Activated CD8-positive, alpha-beta memory T cell treated with anti-CD3 and anti-CD28 coated beads, Interleukin-2, amount 50 U/mL, for 24 hours (primary cell): ENCODE data around the gene HINT2.

ENCODE experiments used
- DNase-seq: peaks from one replicate; pipeline ENCODE4 v3.0.0-alpha.2; 2020; ENCODE audit errors: extremely low read depth

Gene HINT2

DNA sequence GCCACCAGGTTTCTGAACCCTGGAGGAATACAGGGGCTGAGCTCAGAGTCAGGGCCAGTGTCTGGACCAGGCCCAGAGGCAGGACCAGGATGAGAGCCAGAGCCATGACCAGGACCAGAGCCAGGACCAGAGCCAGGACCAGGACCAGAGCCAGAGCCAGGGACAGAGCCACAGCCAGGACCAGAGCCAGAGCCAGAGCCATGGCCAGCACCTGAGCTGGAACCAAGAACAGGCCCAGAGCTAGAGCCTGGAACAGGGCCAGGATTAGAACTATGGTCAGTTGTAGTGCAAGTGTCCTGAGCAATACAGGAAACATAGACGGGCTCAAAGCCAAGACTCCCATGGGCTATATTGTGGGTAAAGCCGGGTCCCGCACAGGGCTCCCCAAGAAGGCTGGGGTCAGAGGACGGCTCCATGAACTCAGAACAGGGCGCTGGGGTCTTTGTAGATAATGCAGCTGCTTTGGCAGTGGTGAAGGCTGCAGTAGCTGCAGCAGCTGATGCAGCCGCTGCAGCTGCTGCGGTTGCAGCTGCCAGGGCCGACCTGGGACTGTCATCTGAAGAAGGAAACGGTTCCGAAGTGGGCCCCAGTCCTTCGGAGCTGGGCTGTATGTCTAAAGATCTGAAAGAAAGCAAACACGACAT is 3.3 kb downstream of the HINT2 start:
- no peak for DNase-seq

DNA sequence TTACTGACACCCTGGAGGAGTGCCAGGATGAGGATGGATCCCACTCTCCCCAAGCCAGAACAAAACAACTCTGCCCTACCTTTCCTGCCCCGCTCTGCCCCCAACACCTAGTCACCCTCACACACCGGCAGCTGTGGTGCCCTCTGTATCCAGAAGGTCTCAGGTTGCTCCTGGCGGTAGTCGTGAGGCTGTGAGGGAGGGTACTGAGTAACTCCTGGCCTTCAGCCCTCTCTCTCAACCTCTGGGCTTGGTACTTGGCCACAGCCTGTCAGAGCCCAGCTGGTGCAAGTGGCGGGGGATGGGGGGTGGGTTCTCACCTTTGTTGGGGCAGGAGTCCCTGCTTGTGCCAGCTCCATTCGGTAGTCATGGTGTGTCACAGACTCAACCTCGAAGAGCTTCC is 4.7 kb downstream of the HINT2 start:
- DNase-seq, result no peak

DNA sequence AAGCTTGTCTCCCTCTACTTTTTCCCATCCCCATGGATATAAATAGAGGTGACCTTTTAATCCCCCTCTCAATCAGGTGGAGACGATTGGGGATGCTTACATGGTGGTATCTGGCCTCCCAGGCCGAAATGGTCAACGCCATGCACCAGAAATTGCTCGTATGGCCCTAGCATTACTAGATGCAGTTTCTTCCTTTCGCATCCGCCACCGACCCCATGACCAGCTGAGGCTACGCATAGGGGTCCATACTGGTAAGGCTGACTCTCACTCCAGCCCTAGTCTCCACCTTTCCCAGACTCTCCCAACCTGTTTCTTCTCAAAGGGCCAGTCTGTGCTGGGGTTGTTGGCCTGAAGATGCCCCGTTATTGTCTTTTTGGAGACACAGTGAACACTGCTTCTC is 6.4 kb downstream of the HINT2 start:
- DNase-seq, result no peak

- DNase-seq, result no peak
Observed at GRCh38 chr9:35806101-35806500, 8.7 kb downstream of the HINT2 start.

DNA sequence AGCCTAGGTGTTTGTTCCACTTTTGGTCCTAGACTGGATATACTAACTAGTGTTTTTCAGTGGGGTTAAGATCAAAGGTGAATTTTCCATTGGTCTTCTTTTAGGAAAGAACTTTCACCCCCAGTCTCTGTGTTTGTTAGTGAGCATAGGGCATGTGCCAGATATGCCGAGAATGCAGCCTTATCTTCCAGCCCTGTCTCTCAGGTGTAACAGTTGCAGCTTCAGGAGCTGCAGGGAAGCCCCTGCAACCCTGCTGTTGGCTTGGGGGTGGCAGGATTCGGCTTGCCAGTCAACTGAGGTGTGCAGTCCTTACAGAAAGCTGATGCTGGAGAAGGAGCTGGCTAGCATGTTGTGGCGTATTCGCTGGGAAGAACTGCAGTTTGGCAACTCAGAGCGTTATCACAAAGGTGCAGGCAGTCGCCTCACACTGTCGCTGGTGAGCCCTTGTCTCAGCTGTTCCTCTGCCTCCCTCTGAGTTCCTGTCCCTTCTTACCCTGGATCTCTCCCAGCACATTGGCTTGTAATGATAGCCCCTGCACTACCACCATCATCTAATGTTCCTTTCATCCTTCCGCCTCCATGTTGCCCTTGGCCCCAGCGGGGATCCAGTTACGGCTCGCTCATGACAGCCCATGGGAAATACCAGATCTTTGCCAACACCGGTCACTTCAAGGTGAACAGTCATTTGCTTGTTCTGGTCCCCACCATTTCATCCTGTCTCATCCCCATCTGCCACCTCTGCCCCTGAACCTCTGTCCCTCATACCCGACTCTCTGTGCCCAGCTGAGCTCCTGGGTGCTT is 13.3 kb downstream of the HINT2 start:
- no peak for DNase-seq

DNA sequence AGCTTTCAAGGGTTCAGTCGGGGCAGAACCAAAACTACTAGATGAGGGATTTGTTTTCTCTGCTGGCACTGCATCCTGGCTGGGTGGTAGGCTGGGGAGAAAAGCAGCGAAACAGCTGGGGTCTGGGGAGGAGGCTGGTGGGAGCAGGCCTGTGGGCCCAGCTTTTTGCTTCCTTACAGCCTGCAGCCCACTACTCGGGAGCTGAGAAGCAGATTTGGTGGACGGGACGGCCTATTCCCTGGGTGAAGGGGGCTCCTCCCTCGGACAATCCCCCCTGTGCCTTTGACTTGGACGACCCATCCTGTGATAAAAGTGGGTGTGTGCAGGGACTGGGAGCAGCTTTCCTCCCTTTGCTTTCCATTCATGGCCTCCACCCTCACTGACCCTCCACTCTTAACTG is 14.3 kb downstream of the HINT2 start:
- no peak for DNase-seq

DNA sequence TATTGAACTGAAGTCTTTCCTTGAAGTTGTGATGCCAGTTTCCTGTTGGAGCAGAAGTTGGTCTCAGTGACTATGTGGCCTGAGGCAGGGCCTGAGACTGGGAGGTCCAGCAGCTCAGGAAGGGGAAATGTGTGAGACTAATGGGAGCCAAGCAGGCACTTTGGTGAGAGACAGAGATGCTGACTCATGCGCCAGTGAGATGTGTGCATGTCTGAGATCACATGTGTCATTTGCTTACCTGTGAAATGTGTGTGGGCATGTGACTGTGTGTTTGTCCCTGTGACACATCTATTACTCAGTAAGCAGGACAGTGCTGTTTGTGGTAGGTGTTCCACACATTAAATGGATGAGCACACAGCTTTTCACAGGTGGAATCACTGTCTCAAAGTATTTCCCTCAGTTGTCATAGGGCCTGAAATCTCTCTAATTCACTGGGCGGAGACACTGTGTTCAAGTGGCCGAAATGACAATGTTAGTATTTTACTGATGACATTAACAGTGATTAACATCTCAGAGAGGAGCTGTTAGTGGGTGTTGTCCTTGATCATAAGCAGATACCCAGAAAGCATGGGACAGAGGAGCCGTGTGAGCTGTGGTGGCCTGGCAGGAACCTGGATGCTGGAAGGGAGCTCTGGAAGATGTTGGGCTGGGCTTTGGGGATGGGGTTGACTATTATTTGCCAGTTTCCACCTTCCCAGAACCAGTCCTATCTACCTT is 16.0 kb downstream of the HINT2 start:
- no peak for DNase-seq

- no peak for DNase-seq
Observed at GRCh38 chr9:35797311-35798109, 17.3 kb downstream of the HINT2 start.

DNA sequence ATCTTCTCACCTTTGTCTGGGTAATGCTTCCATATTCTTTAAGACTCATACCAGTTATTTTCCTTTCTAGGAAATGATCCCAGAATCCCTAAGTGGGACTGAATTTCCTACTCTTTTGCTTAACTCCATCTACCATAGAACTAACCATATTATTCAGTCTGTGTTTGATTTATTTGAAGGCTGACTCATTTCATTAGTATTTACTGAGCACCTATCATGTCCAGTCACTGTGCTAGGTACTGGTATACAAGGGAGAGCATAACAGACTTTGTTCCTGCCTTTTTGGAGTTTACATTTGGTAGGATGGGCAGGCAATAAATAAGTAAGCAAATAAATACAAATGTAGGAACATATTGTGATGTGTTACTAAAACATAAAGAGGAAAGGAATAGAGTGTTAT is 19.1 kb downstream of the HINT2 start:
- no peak for DNase-seq

DNA sequence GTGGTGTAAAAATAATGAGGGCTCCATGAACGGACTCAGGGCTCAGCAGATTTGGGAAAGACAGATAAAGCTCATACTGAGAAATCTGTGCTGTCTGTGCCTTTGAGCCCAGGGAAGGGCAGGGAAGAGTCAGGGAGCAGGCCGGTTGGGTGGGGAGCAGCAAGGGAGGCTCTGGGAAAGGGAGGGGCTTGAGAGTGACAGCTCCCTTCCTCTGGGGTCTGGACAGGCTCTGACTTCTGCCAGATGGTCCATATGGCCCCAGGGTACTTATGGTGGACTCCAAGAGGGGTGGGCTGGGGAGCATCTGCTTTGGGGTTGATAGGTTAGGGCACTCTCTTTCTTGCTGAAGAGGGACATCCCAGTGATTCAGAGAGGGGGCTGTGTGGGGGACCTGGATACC is 21.4 kb downstream of the HINT2 start:
- DNase-seq, result no peak

DNA sequence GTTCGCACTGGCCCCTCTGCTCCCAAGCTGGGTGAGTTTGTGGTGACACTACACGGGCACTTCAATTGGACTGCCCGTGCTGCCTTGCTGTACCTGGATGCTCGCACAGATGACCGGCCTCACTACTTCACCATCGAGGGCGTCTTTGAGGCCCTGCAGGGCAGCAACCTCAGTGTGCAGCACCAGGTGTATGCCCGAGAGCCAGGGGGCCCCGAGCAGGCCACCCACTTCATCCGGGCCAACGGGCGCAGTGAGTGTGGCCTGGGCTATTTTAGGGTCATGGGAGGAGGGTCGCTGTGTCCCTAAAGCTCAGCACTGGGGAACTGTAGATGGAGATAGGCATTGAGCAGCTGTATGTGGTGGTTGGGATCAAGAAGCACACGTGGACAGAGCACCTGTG is 22.0 kb downstream of the HINT2 start:
- no peak for DNase-seq

- DNase-seq, result no peak
Observed at GRCh38 chr9:35792024-35792813, 22.6 kb downstream of the HINT2 start.

- no peak for DNase-seq
Observed at GRCh38 chr9:35791297-35791921, 23.4 kb downstream of the HINT2 start, which contains the start of gene NPR2. NPR2 (plus strand) TSS chr9:35791591; CDS start chr9:35792409, 818 bp downstream.

- DNase-seq, result peak; percentile 13
Observed at GRCh38 chr9:35790385-35791296, 24.2 kb downstream of the HINT2 start.

GRCh38 chr9:35790025-35790384 is 24.8 kb downstream of the HINT2 start:
- no peak for DNase-seq

- no peak for DNase-seq
Observed at GRCh38 chr9:35789541-35789940, 25.3 kb downstream of the HINT2 start.

GRCh38 chr9:35783418-35783817 is 31.4 kb downstream of the HINT2 start:
- DNase-seq, result no peak

GRCh38 chr9:35781066-35781465 is 33.8 kb downstream of the HINT2 start:
- DNase-seq, result no peak

DNA sequence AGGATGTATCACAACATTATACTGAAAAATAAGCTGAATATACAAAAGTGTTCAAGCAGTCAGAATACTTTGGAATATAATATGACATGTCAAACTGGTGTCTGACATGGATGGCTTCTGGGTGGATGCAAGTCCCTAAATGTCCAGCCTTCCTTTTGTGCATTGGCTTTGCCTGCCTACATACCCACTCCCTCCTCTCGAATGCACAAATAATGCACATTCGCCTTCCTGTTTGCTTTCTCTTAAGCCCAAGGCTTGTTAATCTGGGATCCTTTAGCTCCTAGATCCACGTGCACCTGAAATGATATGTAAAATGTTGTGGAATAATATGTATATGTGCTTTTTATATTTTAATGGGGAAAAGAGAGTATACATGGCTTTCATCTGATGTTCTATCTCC is 36.3 kb downstream of the HINT2 start:
- no peak for DNase-seq

DNA sequence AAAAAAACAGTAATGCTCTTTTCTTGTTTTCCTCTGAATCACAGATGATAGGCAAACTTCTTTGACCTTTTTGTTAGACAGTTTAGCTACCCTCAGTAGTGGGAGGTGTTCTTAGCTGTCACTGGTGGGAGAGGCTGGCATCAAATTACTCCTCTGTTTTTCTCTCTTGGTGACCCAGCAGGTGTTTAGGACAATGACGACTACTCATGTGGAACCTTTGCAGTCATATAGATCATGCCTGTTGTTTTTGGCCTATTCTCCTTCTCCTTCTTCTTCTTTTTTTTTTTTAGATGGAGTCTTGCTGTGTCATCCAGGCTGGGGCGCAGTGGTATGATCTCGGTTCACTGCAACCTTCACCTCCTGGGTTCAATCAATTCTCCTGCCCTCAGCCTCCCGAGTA is 38.8 kb downstream of the HINT2 start:
- no peak for DNase-seq
